ES-I3 (cell line): ENCODE measurements around the gene L2HGDH.

Experiments used
- H3K36me3 ChIP-seq: 2 replicates; pipeline ENCODE4 v1.6.1; 2013; ENCODE audit warnings: mild to moderate bottlenecking, low read length, control low read depth, moderate library complexity; ENCODE audit not compliant: insufficient read depth
- H3K4me1 ChIP-seq: 2 replicates; pipeline ENCODE4 v1.6.1; 2013; ENCODE audit warnings: mild to moderate bottlenecking, control low read depth, low read length; ENCODE audit not compliant: insufficient read depth
- H3K9ac ChIP-seq: 2 replicates; pipeline ENCODE4 v1.6.1; 2013; ENCODE audit warnings: low read depth, mild to moderate bottlenecking, low read length, moderate library complexity
- H3K9me3 ChIP-seq: 2 replicates; pipeline ENCODE4 v1.6.1; 2013; ENCODE audit warnings: mild to moderate bottlenecking, low read length, moderate library complexity; ENCODE audit not compliant: control insufficient read depth, insufficient read depth

The L2HGDH gene

GRCh38 chr14:50242096-50242495 is 69.9 kb downstream of the L2HGDH start:
- H3K4me1 ChIP-seq = no peaks in the 10 kb centered on the region
- no peak overlapping the region for H3K9ac ChIP-seq
- H3K36me3 ChIP-seq = no peaks in the 10 kb centered on the region
- no peaks in the 10 kb centered on the region for H3K9me3 ChIP-seq

GRCh38 chr14:50237427-50237826 is 74.6 kb downstream of the L2HGDH start:
- no peak overlapping the region for H3K9ac ChIP-seq
- peaks cover 4% of the 10 kb centered on the region; the same call in 1 of the 2 replicates for H3K4me1 ChIP-seq
- H3K9me3 ChIP-seq = 0 out of 2 replicates have a peak, but pooled peaks cover 6% of the 10 kb centered on the region
- H3K36me3 ChIP-seq = no peaks in the 10 kb centered on the region

GRCh38 chr14:50233951-50234250 is 78.1 kb downstream of the L2HGDH start:
- peaks cover 4% of the 10 kb centered on the region; the same call in 1 of the 2 replicates for H3K4me1 ChIP-seq
- H3K9me3 ChIP-seq = 0 out of 2 replicates have a peak, but pooled peaks cover 6% of the 10 kb centered on the region
- no peak overlapping the region for H3K9ac ChIP-seq
- H3K36me3 ChIP-seq = no peaks in the 10 kb centered on the region

GRCh38 chr14:50233166-50233950 is 78.7 kb downstream of the L2HGDH start:
- no peaks in the 10 kb centered on the region; the same call in 1 of the 2 replicates for H3K36me3 ChIP-seq
- no peak overlapping the region for H3K9ac ChIP-seq
- H3K4me1 ChIP-seq = peaks cover 4% of the 10 kb centered on the region; the same call in 1 of the 2 replicates
- H3K9me3 ChIP-seq = 0 out of 2 replicates have a peak, but pooled peaks cover 6% of the 10 kb centered on the region

GRCh38 chr14:50232276-50232642 is 79.8 kb downstream of the L2HGDH start:
- 0 out of 2 replicates have a peak, but pooled peaks cover 6% of the 10 kb centered on the region for H3K9me3 ChIP-seq
- H3K36me3 ChIP-seq = no peaks in the 10 kb centered on the region; the same call in 1 of the 2 replicates
- peaks cover 4% of the 10 kb centered on the region; the same call in 1 of the 2 replicates for H3K4me1 ChIP-seq
- H3K9ac ChIP-seq = peak overlapping the region; percentile 81

- H3K36me3 ChIP-seq = no peaks in the 10 kb centered on the region; the same call in 1 of the 2 replicates
- H3K4me1 ChIP-seq = peaks cover 4% of the 10 kb centered on the region; the same call in 1 of the 2 replicates
- 0 out of 2 replicates have a peak, but pooled peaks cover 6% of the 10 kb centered on the region for H3K9me3 ChIP-seq
- H3K9ac ChIP-seq = peak within 1 kb of the TSS; percentile 81
Observed at GRCh38 chr14:50231475-50232275, 80.4 kb downstream of the L2HGDH start, which contains the start of gene SOS2. SOS2 (minus strand) TSS chr14:50231578; CDS start chr14:50231283, 295 bp downstream.

GRCh38 chr14:50230701-50231474 is 81.1 kb downstream of the L2HGDH start:
- Histone ChIP-seq H3K9me3 (0 out of 2 replicates have a peak, but pooled peaks cover 4% of the 10 kb centered on the region), H3K9ac (peak overlapping the region; percentile 81), H3K4me1 (peaks cover 8% of the 10 kb centered on the region), H3K36me3 (no peaks in the 10 kb centered on the region; the same call in 1 of the 2 replicates)

GRCh38 chr14:50230401-50230700 is 81.7 kb downstream of the L2HGDH start:
- H3K36me3 ChIP-seq = no peaks in the 10 kb centered on the region; the same call in 1 of the 2 replicates
- peaks cover 13% of the 10 kb centered on the region for H3K4me1 ChIP-seq
- no peaks in the 10 kb centered on the region for H3K9me3 ChIP-seq
- H3K9ac ChIP-seq = peak overlapping the region; percentile 81

- H3K9ac ChIP-seq = 0 out of 2 replicates have a peak overlapping the region, but pooled peaks have one; percentile 81
- H3K36me3 ChIP-seq = no peaks in the 10 kb centered on the region; the same call in 1 of the 2 replicates
- peaks cover 13% of the 10 kb centered on the region for H3K4me1 ChIP-seq
- no peaks in the 10 kb centered on the region for H3K9me3 ChIP-seq
Observed at GRCh38 chr14:50229681-50230080, 82.3 kb downstream of the L2HGDH start.

- no peaks in the 10 kb centered on the region; the same call in 1 of the 2 replicates for H3K36me3 ChIP-seq
- H3K9me3 ChIP-seq = no peaks in the 10 kb centered on the region
- no peak overlapping the region for H3K9ac ChIP-seq
- peaks cover 13% of the 10 kb centered on the region for H3K4me1 ChIP-seq
Observed at GRCh38 chr14:50228313-50228712, 83.7 kb downstream of the L2HGDH start.

GRCh38 chr14:50225974-50226297 is 86.1 kb downstream of the L2HGDH start:
- H3K9ac ChIP-seq = no peak overlapping the region
- H3K9me3 ChIP-seq = no peaks in the 10 kb centered on the region
- no peaks in the 10 kb centered on the region; the same call in 1 of the 2 replicates for H3K36me3 ChIP-seq
- H3K4me1 ChIP-seq = peaks cover 13% of the 10 kb centered on the region

- no peaks in the 10 kb centered on the region for H3K9me3 ChIP-seq
- H3K36me3 ChIP-seq = no peaks in the 10 kb centered on the region; the same call in 1 of the 2 replicates
- H3K4me1 ChIP-seq = peaks cover 13% of the 10 kb centered on the region
- H3K9ac ChIP-seq = no peak overlapping the region
Observed at GRCh38 chr14:50225067-50225973, 86.7 kb downstream of the L2HGDH start.

- no peak overlapping the region for H3K9ac ChIP-seq
- H3K4me1 ChIP-seq = peaks cover 13% of the 10 kb centered on the region
- H3K36me3 ChIP-seq = no peaks in the 10 kb centered on the region
- no peaks in the 10 kb centered on the region for H3K9me3 ChIP-seq
Observed at GRCh38 chr14:50222055-50222613, 89.9 kb downstream of the L2HGDH start.
